ENCODE measurements around the gene COA1.
"Not testable (repeated sequence)": the region's sequence is repeated elsewhere in the genome, so short reads cannot be mapped to it uniquely, and the experiment has no call there.

The COA1 gene

GRCh38 chr7:43711503-43711902 is 17.8 kb downstream of the COA1 start:
- Histone ChIP-seq H2AFZ (ENCODE audit: low read length) (no peak overlapping the region), H3K27ac (ENCODE audit: low read length) (no peak overlapping the region), H3K4me2 (ENCODE audit: low read depth, low read length) (no peak overlapping the region), H3K9me3 (replicated peaks; ENCODE audit: insufficient read depth, low read length) (no peaks in the 10 kb centered on the region), H3K4me3 (ENCODE audit: low read length) (no peak overlapping the region), H3K4me1 (ENCODE audit: low read length) (no peaks in the 10 kb centered on the region), H3K9me2 (replicated peaks; ENCODE audit: insufficient read depth, low read length) (no peaks in the 10 kb centered on the region), H3K27me3 (replicated peaks; ENCODE audit: insufficient read depth, low read length) (no peaks in the 10 kb centered on the region), H4K20me1 (ENCODE audit: insufficient read depth, low read length) (no peaks in the 10 kb centered on the region; the same call in 1 of the 2 replicates), H3K36me3 (replicated peaks; ENCODE audit: insufficient read depth, low read length) (no peaks in the 10 kb centered on the region), H3F3A (ENCODE audit: insufficient read depth, low read length) (no peaks in the 10 kb centered on the region), H3K9ac (ENCODE audit: low read length) (no peak overlapping the region), H3K79me2 (ENCODE audit: low read length) (peaks cover 90% of the 10 kb centered on the region)
- DNase-seq, result no peak
- TF ChIP-seq EZH2phosphoT487 (IDR thresholded peaks at IDR 0.05; ENCODE audit: low read length), result no peak

GRCh38 chr7:43708055-43708454 is 21.3 kb downstream of the COA1 start:
- H3K9me2 ChIP-seq (replicated peaks; ENCODE audit: insufficient read depth, low read length); H3K36me3 ChIP-seq (replicated peaks; ENCODE audit: insufficient read depth, low read length); H3K9ac ChIP-seq (ENCODE audit: low read length); H4K20me1 ChIP-seq (ENCODE audit: insufficient read depth, low read length); H3K9me3 ChIP-seq (replicated peaks; ENCODE audit: insufficient read depth, low read length); DNase-seq; H3F3A ChIP-seq (ENCODE audit: insufficient read depth, low read length); H3K4me2 ChIP-seq (ENCODE audit: low read depth, low read length); H3K27me3 ChIP-seq (replicated peaks; ENCODE audit: insufficient read depth, low read length); H2AFZ ChIP-seq (ENCODE audit: low read length); H3K27ac ChIP-seq (ENCODE audit: low read length); H3K4me3 ChIP-seq (ENCODE audit: low read length): not testable (repeated sequence)
- Histone ChIP-seq H3K79me2 (ENCODE audit: low read length) (peaks cover 85% of the 10 kb centered on the region), H3K4me1 (ENCODE audit: low read length) (peaks cover 13% of the 10 kb centered on the region)

- TF ChIP-seq CTCF (IDR thresholded peaks at IDR 0.05; ENCODE audit: low read length) (no peak), EZH2 (optimal IDR thresholded peaks at IDR 0.05; ENCODE audit: low read depth, low read length) (no peak), EZH2phosphoT487 (IDR thresholded peaks at IDR 0.05; ENCODE audit: low read length) (no peak)
- Histone ChIP-seq H3K4me2 (ENCODE audit: low read depth, low read length) (peak overlapping the region; percentile 2; the same call in 1 of the 2 replicates), H3K79me2 (ENCODE audit: low read length) (peaks cover 74% of the 10 kb centered on the region), H3K36me3 (replicated peaks; ENCODE audit: insufficient read depth, low read length) (no peaks in the 10 kb centered on the region; the same call in 1 of the 2 replicates), H3K4me3 (ENCODE audit: low read length) (no peak overlapping the region), H3K9me3 (replicated peaks; ENCODE audit: insufficient read depth, low read length) (no peaks in the 10 kb centered on the region), H3K4me1 (ENCODE audit: low read length) (peaks cover 29% of the 10 kb centered on the region), H3K27me3 (replicated peaks; ENCODE audit: insufficient read depth, low read length) (no peaks in the 10 kb centered on the region), H3K9me2 (replicated peaks; ENCODE audit: insufficient read depth, low read length) (no peaks in the 10 kb centered on the region), H3K9ac (ENCODE audit: low read length) (no peak overlapping the region), H3F3A (ENCODE audit: insufficient read depth, low read length) (peaks cover 5% of the 10 kb centered on the region), H4K20me1 (ENCODE audit: insufficient read depth, low read length) (no peaks in the 10 kb centered on the region; the same call in 1 of the 2 replicates), H3K27ac (ENCODE audit: low read length) (no peak overlapping the region), H2AFZ (ENCODE audit: low read length) (no peak overlapping the region)
- DNase-seq, result no peak
Measured at GRCh38 chr7:43703573-43703972, 25.8 kb downstream of the COA1 start.

- TF ChIP-seq EZH2 (optimal IDR thresholded peaks at IDR 0.05; ENCODE audit: low read depth, low read length) (no peak), CTCF (IDR thresholded peaks at IDR 0.05; ENCODE audit: low read length) (no peak), EZH2phosphoT487 (IDR thresholded peaks at IDR 0.05; ENCODE audit: low read length) (no peak)
- peaks cover 5% of the 10 kb centered on the region for H3F3A ChIP-seq (ENCODE audit: insufficient read depth, low read length)
- no peak overlapping the region for H3K4me3 ChIP-seq (ENCODE audit: low read length)
- DNase-seq, result peak; percentile 15
- H3K9me2 ChIP-seq (replicated peaks; ENCODE audit: insufficient read depth, low read length), result no peaks in the 10 kb centered on the region
- no peaks in the 10 kb centered on the region; the same call in 1 of the 2 replicates for H4K20me1 ChIP-seq (ENCODE audit: insufficient read depth, low read length)
- H3K4me1 ChIP-seq (ENCODE audit: low read length), result peaks cover 29% of the 10 kb centered on the region
- no peaks in the 10 kb centered on the region for H3K27me3 ChIP-seq (replicated peaks; ENCODE audit: insufficient read depth, low read length)
- H3K27ac ChIP-seq (ENCODE audit: low read length), result no peak overlapping the region
- peak overlapping the region; percentile 2; the same call in 1 of the 2 replicates for H3K4me2 ChIP-seq (ENCODE audit: low read depth, low read length)
- H3K36me3 ChIP-seq (replicated peaks; ENCODE audit: insufficient read depth, low read length), result no peaks in the 10 kb centered on the region; the same call in 1 of the 2 replicates
- H2AFZ ChIP-seq (ENCODE audit: low read length), result no peak overlapping the region
- H3K9ac ChIP-seq (ENCODE audit: low read length), result no peak overlapping the region
- H3K9me3 ChIP-seq (replicated peaks; ENCODE audit: insufficient read depth, low read length), result no peaks in the 10 kb centered on the region
- H3K79me2 ChIP-seq (ENCODE audit: low read length), result peaks cover 74% of the 10 kb centered on the region
Measured at GRCh38 chr7:43702974-43703373, 26.3 kb downstream of the COA1 start.
